ENCODE data around the gene DPY19L3.
"Not testable (repeated sequence)": the region's sequence is repeated elsewhere in the genome, so short reads cannot be mapped to it uniquely, and the experiment has no call there.

The DPY19L3 gene

DNA sequence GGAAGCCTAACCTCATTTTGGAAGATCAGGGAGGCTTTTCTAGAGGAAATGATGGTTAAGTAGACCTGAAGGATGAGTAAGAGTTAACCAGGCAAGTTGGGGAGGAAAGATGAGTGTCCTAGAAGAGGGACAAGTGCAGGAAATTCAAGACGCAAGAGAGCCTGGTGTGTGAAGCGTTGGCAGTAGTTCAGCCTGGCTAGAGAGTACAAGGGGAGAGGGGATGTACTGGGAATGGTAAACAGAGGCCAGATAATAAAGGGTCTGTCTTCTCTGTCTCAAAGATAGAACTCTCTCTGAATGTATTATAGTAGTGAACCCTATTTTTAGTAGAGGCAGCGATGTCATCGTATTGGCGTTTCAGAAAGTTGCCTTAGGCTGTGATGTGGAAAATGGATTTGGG lies 9.7 kb downstream of the DPY19L3 start:
- DNase-seq (ENCODE audit: extremely low spot score), result no peak
- ChIA-PET POLR2A (no interaction called here), CTCF (no interaction called here)
- TF ChIP-seq, protein P1, sequence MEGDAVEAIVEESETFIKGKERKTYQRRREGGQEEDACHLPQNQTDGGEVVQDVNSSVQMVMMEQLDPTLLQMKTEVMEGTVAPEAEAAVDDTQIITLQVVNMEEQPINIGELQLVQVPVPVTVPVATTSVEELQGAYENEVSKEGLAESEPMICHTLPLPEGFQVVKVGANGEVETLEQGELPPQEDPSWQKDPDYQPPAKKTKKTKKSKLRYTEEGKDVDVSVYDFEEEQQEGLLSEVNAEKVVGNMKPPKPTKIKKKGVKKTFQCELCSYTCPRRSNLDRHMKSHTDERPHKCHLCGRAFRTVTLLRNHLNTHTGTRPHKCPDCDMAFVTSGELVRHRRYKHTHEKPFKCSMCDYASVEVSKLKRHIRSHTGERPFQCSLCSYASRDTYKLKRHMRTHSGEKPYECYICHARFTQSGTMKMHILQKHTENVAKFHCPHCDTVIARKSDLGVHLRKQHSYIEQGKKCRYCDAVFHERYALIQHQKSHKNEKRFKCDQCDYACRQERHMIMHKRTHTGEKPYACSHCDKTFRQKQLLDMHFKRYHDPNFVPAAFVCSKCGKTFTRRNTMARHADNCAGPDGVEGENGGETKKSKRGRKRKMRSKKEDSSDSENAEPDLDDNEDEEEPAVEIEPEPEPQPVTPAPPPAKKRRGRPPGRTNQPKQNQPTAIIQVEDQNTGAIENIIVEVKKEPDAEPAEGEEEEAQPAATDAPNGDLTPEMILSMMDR (IDR thresholded peaks at IDR 0.05; ENCODE audit: control extremely low read depth, extremely low read depth, low read depth, missing control alignments), result no peak

DNA sequence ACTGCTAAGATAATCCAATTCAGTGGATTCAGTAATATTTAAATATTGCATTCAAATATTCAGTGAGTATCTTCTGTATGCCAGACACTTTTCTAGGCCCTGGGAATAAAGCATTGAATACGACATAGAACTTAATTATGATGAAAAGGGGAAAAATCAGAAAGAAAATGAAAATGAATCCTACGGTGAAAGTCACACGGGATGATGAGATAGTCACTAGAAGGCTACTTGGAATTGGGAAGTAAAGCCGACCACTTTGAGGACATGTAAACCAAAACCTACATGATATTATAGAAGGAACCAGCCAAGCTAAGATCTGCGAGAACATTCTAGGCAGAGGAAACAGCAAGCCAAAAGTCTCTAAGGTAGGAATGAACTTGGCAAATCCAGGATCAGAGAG lies 10.1 kb downstream of the DPY19L3 start:
- POLR2A ChIA-PET, result no interaction called here
- TF ChIP-seq, protein P1 (IDR thresholded peaks at IDR 0.05; ENCODE audit: control extremely low read depth, extremely low read depth, low read depth, missing control alignments), result no peak
- DNase-seq (ENCODE audit: extremely low spot score), result no peak
- CTCF ChIA-PET, result interaction anchor here (1.0 to 1.5 kb wide), 2 partner anchors 31 to 769 kb away, joined by 3 to 4 read pairs; no protein-coding TSS in a partner anchor

DNA sequence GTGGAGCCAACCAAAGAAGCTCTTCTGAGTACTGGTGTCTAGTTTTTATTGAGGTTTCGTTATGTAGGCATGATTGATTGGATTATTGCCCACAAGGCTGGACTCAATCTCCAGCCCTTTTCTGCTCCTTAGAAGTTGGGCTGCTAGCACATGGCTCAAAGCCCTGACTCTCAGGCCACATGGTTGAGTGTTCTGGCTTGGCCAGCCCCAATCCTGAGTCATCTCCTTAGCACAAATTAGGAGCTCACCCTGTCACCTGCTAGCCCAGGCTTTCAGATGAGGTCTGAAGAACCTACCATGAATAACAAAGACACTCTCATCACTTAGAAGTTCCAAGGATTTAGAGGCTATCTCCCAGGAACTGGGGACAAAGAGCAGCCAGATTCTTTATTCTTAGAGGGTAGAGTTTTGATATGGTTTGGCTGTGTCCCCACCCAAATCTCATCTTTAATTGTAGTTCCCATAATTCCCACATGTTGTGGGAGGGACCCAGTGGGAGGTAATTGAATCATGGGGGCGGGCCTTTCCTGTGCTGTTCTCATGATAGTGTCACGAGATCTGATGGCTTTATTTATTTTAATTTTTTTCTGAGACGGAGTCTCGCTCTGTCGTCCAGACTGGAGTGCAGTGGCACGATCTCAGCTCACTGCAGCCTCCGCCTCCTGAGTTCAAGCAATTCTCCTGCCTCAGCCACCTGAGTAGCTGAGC lies 11.3 kb downstream of the DPY19L3 start:
- TF ChIP-seq, protein P1 (IDR thresholded peaks at IDR 0.05; ENCODE audit: control extremely low read depth, extremely low read depth, low read depth, missing control alignments), result no peak
- no peak for DNase-seq (ENCODE audit: extremely low spot score)
- POLR2A ChIA-PET, result no interaction called here
- CTCF ChIA-PET, result interaction anchor here (1.0 to 1.5 kb wide), 2 partner anchors 30 to 767 kb away, joined by 3 to 4 read pairs; no protein-coding TSS in a partner anchor

DNA sequence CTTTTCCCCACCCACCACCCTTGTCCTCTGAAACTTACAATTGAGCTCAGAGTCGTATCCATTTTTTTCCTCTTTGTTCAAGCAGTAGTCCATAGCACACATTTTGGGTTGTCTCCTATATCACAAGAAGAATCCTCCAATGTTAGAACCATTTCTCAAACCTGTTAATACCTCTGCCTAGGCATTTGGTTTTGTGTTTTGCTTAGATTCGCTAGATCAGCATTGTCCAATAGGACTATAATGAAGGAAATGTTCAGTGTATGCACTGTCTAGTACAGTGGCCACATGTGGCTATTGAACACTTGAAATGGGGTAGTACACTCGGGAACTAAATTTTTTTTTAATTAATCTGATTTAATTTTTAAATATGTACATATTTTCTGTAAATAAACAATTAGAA lies 12.6 kb downstream of the DPY19L3 start:
- CTCF ChIA-PET, result interaction anchor here (0.9 kb wide), 1 partner anchor 1736 kb away, joined by 3 read pairs; no protein-coding TSS in a partner anchor

DNA sequence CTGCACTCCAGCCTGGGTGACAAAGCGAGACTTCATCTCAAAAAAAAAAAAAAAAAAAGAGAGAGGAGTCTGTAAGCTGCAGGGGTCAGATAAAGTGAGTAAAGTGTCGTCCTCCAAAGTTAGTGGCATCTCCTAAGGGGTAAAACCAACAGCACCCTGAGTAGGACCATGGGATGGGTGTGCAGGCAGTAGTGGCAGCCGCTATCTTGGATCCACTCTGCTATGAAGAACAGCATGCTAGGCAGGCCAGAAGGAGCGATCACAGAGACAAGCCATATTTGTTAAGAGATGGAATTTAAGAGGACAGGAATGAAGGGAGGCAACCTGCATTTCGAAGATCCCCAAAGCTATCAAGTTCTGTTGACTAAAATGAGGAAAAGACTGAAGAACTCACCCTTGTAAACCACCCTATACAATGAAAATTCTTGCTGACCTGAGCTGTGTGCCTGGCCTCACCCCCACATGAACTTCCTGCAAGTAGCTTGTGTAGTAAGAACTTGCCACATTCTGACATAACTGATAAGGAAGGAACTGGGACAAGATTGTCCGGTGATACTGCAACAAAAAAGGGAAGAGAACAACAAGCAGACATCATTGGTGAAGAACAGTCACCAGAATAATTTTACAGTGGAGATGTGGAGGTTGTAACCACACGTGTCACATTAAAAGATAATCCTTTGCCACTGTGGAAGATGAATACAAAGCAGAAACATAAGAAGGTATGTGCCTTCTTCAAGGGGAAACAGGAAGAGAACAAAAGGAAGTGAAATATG lies 16.2 kb downstream of the DPY19L3 start:
- TF ChIP-seq, protein P1 (IDR thresholded peaks at IDR 0.05; ENCODE audit: control extremely low read depth, extremely low read depth, low read depth, missing control alignments), result no peak
- CTCF ChIA-PET, result no interaction called here

More for the DNA sequence above, 12.6 kb downstream of the DPY19L3 start:
- TF ChIP-seq, protein P1 (IDR thresholded peaks at IDR 0.05; ENCODE audit: control extremely low read depth, extremely low read depth, low read depth, missing control alignments), result no peak
- POLR2A ChIA-PET, result no interaction called here
- DNase-seq (ENCODE audit: extremely low spot score), result no peak

DNA sequence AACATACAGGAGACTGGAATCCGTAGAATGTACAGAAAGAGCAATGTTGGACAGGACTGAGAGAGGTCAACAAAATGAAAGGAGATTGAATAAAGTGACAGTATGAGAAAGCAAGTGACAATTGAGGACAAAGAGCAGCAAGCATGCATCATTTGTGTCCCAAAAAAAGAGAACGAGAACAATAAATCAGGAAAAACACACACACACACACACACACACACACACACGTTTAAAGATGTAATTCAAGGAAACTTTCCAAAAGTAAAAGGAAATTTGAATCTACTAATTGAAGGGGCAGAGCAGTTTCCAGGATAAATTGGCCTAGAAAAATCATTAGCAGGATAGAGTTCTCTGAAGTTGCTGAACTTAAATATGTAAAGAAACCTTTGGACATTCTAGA lies 16.9 kb downstream of the DPY19L3 start:
- TF ChIP-seq, protein P1 (IDR thresholded peaks at IDR 0.05; ENCODE audit: control extremely low read depth, extremely low read depth, low read depth, missing control alignments), result no peak
- CTCF ChIA-PET, result no interaction called here
- POLR2A ChIA-PET, result no interaction called here
- DNase-seq (ENCODE audit: extremely low spot score), result no peak

More for the DNA sequence above, 16.2 kb downstream of the DPY19L3 start:
- POLR2A ChIA-PET, result no interaction called here
- no peak for DNase-seq (ENCODE audit: extremely low spot score)

DNA sequence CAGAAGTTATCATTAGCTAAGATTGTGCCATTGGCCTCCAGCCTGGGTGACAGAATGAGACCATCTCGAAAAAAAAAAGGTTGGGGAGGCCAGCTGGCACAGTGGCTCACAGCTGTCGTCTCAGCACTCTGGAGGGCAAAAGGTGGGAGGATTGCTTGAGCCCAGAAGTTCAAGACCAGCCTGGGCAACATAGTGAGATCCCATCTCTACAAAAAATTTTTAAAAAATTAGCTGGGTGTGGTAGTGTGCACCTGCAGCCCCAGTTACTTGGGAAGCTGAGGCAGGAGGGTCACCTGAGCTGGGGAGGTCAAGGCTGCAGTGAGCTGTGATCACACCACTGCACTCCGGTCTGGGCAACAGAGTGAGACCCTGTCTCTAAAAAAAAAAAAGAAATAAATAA lies 18.4 kb downstream of the DPY19L3 start:
- not testable (repeated sequence) for DNase-seq (ENCODE audit: extremely low spot score)
- ChIA-PET CTCF (interaction anchor here (1.3 kb wide), 1 partner anchor 10 kb away, joined by 4 read pairs; no protein-coding TSS in a partner anchor), POLR2A (interaction anchor here (1.1 kb wide), 1 partner anchor 19 kb away, joined by 3 read pairs; no protein-coding TSS in a partner anchor)
